GM10266 (cell line): Measurements from ENCODE around the gene FREY1.

Experiments used
- DNase-seq: peaks from one replicate; pipeline ENCODE4 v3.0.0; 2012; ENCODE audit errors: extremely low spot score
- TF ChIP-seq, protein P1 (sequence below): IDR thresholded peaks from 2 replicates; pipeline ENCODE4 v1.5.1; 2012; ENCODE audit warnings: mild to moderate bottlenecking, low read depth; ENCODE audit not compliant: control insufficient read depth, insufficient read depth; ENCODE audit errors: missing control alignments

Gene FREY1

GRCh38 chr11:45881708-45882368 lies 25.2 kb downstream of the FREY1 start:
- TF ChIP-seq, protein P1, sequence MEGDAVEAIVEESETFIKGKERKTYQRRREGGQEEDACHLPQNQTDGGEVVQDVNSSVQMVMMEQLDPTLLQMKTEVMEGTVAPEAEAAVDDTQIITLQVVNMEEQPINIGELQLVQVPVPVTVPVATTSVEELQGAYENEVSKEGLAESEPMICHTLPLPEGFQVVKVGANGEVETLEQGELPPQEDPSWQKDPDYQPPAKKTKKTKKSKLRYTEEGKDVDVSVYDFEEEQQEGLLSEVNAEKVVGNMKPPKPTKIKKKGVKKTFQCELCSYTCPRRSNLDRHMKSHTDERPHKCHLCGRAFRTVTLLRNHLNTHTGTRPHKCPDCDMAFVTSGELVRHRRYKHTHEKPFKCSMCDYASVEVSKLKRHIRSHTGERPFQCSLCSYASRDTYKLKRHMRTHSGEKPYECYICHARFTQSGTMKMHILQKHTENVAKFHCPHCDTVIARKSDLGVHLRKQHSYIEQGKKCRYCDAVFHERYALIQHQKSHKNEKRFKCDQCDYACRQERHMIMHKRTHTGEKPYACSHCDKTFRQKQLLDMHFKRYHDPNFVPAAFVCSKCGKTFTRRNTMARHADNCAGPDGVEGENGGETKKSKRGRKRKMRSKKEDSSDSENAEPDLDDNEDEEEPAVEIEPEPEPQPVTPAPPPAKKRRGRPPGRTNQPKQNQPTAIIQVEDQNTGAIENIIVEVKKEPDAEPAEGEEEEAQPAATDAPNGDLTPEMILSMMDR = no peak
- DNase-seq = no peak

DNA sequence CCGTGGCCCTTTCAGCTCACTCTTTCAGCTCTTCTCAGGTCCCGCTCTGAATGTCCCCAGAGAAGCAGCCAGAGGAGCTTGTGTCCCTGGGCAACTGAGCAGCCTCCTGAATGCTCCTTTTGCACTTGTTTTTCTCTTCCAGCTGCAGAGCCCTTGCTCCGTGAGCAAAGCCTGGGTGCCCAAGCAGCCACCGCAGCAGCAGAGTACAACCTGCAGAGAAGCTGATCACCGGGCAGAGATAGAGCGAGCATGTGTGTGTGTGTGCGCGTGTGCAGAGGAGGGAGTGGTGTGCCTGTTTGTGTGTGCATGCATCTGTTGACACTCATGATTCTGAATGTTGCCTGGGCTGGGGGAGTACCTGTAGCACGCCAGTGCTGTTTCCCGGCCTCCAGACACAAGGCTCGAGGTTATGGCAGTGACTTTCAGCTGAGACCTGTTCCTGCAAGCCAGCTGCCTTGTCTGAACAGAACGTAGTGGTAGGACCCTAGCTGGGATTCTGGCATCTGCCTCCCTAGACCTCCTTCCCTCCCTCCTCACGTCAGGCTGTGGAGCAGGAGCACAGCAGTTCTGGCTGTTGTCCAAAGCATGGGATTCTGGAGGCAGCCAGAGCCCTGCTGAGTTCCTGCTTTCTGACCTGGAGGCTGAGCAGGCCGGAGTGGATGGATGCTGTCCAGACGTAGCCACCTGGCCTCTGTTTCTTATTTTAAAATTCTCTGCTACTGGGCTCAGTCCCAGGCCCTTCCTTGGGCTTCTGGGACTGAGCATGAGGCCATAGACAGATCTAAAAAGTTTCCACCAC lies 26.1 kb downstream of the FREY1 start:
- TF ChIP-seq, protein P1 = no peak
- no peak for DNase-seq

DNA sequence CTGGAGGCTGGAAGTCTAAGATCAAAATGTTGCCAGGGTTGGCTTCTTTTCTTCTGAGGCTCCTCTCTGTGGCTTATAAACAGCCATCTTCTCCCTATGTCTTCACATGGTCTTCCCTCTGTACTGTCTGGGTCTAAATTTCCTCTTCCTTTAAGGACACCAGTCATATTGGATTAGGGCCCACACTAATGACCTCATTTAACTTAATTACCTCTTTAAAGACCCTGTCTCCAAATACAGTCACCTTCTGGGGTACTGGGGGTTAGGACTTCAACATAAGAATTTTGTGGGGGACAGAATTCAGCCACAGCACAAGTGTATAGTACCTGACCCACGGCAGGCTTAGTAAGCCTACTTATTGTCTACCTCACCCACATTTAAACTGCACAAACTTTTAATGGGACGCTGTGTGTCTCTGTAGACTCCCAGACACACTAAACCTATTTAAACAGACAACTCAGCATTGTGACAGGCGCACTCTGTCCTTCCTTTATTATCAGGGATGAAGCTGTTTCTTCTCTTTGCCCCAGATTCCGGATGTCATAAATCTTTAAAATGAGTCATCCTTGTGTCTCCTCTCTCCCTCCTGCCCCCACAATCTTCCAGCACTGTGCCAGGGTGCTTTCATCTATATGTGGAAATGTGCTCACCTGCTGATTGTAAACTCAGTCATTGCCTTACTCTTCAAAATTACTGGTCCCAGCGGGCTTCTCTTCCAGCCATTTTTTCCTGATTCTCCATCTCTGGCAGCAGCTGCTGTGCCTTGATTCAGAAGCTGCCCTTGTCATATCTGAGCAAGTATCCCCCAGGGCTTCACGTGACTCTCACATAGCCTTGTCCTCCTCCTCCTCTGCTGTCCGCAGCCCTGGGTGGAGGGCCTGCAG lies 27.0 kb downstream of the FREY1 start:
- no peak for DNase-seq
- TF ChIP-seq, protein P1 = no peak

DNA sequence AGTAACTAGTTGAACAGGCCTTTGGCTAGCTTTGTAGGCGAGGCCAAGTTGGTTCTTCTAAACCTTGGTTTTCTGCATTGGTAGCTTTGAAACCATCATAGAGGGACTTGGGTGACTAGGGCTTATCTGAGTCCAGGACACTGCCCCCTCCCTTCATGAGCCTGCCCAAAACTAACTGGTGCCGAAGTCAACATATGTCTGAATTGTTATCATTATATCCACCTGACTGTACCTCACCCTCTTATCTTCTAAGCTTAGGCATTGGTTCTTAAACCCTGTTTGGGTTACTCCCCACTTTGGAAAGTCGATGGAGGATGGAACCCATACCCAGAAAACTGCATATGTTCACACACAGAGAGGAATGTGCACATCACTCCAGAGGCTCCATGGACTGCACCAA lies 29.2 kb downstream of the FREY1 start:
- no peak for DNase-seq
- TF ChIP-seq, protein P1 = no peak

DNA sequence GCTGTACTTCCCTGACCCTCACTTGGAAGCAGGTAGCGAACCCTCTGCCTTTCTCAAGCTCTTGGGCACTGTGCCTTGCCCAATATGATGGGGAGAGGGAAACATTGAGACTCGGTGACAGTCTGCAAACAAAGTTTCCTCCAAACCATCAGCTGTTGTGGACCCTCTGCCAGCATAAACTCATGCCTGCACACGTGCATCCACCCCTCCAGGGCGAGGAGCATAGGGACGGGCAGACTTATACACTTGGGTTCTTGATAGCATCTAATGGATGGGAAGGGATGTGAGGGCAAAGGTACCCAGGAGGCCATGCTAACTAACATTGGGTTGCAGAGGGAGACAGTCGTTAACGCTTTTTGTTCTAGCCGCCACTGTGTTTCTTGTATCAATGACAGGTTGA lies 29.9 kb downstream of the FREY1 start:
- TF ChIP-seq, protein P1 = no peak
- no peak for DNase-seq

DNA sequence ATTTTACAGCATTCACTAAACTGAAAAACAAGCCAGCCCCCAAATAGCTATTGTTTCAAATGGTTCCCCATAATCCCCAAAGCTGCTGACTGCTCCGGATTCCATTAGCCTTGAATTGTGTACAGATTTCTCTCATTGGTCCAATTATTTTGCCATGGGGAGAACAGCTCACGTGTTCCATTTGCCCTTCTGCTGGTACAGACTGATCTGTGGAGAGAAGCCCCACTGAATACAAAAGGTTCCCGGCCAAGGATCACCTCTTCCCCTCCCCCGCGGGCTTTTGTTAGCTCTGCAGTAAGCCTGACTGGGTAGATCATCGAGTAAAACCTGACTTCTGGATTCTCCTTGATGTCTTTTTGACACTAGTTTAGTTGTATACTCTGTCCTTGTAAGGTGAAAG lies 30.7 kb downstream of the FREY1 start:
- TF ChIP-seq, protein P1 = no peak
- DNase-seq = no peak
